Measurements from ENCODE around the gene OBP2A. TPM values are rescaled to one million over a fixed set of nuclear protein-coding genes. Genes with fewer than 3 reads are reported as not detected.
"Not testable (repeated sequence)": the region's sequence is repeated elsewhere in the genome, so short reads cannot be mapped to it uniquely, and the experiment has no call there.

Gene OBP2A
- total RNA-seq, 1 donor from 2014 or later: not detected

DNA sequence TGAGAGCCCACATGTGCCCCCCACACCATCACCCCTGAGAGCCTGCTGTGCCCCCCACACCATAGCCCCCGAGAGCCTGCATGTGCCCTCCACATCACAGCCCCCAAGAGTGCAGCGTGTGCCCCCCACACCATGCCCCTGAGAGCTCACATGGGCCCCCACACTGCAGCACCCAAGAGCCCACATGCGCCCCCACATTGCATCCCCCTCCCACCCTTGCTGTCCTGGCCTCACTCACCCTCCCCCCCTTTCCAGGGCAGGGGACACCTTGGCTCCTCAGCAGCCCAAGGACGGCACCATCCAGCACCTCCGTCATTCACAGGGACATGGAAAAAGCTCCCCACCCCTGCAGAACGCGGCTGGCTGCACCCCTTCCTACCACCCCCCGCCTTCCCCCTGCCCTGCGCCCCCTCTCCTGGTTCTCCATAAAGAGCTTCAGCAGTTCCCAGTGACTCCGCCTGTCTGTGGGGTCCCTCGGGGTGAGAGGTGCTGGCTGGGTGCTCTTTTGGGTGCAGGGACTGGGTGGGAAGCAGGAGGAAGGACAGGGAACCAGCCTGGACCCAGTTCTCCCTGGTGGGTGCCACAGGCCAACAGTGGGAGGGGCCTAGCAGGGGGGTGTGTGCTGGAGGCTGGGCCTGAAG, 19.7 kb upstream of the OBP2A start:
- no peak for DNase-seq (ENCODE audit: low read depth in 2 of 2)

DNA sequence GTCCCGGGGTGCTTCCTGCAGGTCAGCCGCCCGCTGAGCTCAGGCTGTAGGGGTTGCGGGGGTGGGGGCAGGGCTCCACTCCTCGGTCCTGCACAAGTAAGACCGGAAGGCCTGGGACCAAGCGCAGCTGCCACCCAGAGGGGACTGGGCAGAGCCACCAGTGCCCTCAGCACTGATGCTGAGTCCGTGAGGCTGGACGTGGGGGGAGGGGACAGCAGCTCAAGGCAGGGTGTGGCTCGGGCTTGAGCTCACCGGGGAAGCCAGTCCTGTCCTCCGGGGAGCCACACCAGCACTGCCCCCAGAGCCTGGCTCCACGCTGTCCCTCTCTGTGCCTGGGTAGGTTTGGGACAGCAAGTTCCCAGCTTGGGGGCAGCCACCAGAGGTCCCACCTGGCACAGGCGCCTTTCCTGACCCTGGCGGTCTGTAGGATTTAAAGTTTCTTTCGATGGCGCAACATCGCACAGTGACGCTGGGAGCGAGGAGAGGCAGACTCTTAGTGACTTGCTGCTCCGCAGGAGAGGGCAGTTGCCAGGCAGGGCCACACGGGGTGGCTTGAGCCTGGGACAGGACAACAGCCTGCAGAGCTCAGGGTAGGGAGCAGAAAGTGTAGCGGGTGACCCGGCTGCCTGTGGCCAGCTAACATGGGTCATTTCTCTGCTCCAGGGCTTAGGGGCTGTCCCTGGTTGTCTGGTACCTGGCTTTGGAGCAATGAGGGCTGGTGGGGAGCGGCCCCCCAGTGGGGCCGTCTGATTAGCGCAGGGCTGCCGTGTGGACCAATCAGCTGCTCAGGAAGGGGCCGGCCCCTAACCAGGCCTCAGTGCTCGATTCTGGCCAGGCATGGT, 19.0 kb upstream of the OBP2A start:
- DNase-seq (ENCODE audit: low read depth in 2 of 2): no peak

DNA sequence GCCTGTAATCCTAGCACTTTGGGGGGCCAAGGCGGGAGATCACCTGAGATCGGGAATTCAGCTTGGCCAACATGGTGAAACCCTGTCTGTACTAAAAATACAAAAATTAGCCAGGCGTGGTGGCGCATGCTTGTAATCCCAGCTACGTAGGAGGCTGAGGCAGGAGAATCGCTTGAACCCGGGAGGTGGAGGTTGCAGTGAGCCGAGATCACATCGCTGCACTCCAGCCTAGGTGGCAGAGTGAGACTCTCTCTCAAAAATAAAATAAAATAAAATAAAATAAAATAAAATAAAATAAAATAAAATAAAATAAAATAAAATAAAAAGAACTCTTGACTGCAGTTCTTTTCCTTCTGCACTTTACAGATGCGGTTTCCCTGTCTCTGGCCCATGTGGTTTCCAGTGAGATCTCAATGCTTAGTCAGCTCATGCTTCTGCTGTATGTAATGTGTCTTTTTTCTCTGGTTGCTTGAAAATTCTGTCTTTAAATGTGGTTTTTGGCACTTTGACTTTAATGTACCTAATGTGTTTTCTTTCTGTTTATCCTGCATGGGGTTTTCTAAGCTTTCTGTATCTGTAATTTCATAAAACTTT, 17.0 kb upstream of the OBP2A start:
- not testable (repeated sequence) for DNase-seq (ENCODE audit: low read depth in 2 of 2)

DNA sequence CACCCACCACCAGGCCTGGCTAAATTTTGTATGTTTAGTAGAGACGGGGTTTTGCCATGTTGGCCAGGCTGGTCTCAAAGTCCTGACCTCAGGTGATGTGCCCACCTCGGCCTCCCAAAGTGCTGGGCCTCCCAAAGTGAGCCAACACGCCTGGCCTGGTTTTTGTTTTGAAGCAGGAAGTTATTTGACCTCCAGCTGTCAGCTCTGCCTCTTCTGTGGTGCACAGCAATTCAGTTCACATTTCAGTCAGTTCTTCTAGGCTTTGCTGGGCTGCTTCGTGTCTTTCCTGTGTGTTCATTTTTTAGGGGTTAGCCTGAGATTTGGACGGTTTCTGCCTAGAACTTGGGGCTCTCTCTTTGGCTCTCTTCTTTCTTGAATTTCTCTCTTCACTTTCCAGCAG, 15.8 kb upstream of the OBP2A start:
- DNase-seq (ENCODE audit: low read depth in 2 of 2): no peak

DNA sequence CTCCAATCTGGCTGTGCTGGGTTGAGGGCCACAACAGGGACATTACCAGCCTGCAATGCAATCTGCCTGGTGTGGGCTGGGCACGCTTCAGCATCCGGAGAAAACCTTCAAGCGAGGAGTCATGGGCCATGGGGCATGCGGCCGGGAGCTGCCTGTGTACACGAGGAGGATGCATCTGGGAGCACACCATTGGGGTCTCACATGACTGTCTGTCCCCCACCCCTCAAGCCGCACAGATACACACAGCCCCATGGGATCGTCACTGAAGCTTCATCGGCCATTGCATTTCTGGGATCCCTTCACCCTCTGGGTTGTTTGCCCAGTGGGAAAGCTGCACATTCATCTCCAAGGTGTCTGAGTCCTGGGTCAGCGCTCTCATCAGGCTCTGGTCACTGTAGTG, 14.8 kb upstream of the OBP2A start:
- DNase-seq (ENCODE audit: low read depth in 2 of 2): no peak

DNA sequence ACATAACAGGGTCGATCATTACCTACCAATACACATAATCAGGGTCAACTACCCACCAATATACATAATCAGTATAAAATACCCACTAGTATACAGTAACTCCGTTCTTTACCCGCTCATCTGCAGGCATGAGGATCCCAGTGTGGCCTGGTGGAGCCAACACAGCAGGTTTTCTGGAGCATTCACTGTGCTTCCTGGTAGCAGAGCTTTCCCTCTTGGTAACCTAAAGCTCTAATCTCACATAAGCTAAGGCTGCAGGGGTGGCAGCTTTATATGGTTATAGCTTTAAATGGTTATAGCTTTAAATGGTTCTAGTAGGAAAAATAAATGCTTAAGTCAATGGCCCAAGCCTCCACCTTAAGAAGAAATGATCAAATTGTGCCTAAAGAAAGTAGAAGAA, 12.8 kb upstream of the OBP2A start:
- DNase-seq (ENCODE audit: low read depth in 2 of 2): no peak

DNA sequence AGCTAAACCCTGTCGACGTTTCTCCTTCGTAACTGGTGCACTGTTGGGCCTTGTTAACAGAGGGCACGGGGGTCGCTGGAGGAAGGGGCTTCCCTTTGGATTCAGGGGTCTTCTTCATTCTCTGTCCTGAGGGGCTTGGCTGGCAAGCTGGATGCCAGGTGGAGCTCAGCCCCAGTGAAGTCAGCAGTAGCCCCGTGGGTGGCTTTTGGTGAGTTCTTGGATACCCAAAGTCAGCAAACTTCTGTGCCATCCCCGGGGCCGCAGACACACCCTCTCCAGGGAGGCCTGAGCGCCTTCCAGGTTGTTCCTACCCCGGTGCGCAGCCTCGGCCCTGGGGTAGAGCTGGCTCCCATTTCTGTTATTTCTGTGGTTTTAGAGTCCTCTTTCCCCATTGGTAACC, 12.3 kb upstream of the OBP2A start:
- DNase-seq (ENCODE audit: low read depth in 2 of 2): no peak

DNA sequence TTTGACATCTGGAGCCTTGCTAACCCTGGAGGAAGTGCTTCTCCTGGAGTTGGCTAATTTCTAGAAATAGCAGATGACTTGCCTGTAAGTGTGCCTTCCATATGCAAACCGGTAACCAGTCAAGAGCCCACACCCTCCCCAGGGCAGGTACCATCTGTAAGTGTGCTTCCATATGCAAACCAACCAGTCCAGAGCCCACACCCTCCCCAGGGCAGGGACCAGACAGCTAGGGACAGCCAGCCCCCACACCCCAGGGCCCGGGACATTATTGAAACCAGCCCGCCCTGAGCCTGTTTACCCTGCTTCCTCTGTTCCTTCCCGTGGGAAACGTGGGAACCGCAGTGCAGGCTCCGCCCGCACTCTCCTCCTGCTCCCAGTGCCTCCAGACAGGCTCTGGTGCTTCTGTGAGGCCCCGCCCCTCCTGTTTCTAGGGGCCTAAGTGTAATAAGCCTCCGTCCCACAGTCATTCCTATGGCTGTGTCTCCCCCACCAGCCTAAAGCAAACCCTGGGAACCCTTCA, 11.7 kb upstream of the OBP2A start:
- not testable (repeated sequence) for DNase-seq (ENCODE audit: low read depth in 2 of 2)

DNA sequence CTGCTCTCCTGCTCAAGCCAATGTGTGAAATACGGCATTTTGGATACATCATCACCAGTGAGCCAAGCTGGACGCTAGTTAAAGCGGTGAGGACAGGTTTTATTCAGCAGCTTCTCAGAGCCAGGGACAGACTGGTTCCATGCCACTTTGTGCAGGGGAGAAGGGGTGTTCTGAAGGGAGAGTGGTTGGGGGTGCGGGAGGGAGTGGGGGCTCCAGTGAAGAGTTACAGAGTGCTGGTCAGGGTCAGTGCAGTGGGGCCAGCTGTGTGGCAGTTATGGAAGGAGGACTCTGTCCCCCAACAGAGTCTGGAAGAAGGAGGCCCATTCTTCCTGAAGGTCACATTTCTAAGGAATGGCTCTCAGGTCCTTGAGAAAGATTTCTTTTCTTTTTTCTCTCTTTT, 11.1 kb upstream of the OBP2A start:
- DNase-seq (ENCODE audit: low read depth in 2 of 2): not testable (repeated sequence)

DNA sequence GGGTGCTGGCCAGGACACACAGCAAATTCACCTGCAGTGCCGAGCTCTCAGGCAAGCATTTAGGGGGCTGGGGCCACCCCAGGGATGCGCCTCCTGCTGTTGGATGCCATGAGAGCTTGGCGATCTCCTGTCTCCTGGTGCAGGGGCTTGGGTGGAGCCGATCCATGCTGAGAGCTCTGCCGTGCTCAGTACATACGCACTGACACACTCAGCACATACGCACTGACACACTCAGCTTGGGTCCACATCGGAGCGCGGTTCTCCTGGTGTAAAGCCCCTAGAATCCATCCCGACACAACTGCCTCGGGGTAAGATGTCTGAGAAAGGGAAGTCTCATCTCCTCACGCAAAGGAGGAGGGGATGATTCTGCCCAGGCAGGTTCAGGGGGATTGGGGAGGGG, 10.3 kb upstream of the OBP2A start:
- DNase-seq (ENCODE audit: low read depth in 2 of 2): not testable (repeated sequence)

DNA sequence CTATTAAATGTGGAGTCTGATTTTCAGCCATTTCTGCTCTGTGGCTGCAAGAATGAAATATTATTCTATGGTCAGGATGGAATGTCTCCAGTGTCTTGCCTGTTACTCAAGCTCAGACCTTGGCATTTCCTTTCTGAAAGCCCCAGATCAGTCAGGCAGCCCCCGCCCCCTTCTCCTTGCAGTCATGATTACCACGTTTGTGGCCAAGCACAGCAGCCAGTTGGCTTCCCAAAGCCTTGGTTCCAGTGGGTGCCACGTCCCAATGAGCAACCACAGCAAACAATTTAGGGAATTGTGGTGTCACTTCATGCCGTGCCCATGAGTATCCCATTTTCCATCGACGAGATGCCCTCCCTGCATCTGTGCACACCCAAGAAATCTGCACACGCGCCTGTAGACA, 9.7 kb upstream of the OBP2A start:
- no peak for DNase-seq (ENCODE audit: low read depth in 2 of 2)

DNA sequence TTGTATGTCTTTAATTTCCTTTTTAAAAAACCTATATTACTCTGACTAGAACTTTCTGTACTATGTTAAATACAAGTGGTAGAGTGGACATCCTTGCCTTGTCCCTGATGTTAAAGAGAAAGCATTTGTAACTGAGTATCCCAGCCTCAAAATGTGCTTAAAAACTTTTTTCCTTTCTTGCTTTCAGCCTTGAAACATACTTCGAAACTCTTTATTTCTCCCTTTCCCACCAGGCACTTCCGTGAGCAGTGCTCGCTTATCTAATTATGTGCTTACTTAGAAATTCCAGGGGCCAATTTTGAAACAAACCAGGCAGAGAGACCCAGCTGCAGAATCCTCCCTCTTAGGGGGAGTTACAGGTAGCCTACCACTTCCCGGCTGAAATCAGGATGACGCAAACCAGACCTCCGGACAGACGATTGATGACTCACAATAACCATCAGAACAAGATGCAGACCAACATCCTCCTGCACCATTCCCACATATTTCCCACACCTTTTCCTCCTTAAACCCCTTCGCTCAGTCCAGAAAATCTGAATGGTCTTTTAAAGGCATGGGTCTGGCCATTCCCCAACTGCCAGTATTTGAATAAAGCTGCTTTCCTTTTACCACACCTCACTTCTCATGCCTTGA, 2.5 kb upstream of the OBP2A start:
- peak in 1 of 2 donors; percentile 15 for DNase-seq (ENCODE audit: low read depth in 2 of 2)

DNA sequence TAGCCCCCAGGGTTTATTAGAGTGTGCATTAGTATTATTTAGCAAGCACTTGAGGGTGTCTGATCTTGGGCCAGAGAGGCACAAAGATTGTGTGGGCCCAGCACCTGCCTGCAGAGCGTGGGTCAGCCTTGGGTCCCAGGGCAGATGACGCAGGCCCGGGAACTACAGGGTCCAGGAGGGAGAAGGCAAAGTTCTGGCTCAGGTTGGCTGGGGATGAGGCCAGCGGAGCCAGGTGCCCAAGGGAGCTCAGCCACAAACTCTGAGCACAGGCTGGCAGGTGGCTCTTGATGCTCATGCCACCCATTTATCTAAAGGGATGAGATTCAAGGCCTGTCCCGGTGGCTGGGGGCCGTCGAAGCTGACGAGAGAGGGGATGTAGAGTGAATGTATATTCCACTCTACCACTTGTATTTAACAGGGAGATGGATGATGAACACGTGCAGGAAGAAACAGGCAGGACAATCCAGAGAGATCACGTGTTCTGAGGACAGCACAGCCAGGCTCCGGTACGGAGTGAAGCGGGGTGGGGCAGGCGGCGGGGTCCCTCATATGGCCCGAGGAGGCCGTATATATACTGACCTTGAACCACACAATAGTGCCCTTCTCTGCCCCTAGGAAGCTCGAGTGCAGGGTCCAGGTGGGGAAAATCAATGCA, 818 bp upstream of the OBP2A start:
- no peak for DNase-seq (ENCODE audit: low read depth in 2 of 2)

DNA sequence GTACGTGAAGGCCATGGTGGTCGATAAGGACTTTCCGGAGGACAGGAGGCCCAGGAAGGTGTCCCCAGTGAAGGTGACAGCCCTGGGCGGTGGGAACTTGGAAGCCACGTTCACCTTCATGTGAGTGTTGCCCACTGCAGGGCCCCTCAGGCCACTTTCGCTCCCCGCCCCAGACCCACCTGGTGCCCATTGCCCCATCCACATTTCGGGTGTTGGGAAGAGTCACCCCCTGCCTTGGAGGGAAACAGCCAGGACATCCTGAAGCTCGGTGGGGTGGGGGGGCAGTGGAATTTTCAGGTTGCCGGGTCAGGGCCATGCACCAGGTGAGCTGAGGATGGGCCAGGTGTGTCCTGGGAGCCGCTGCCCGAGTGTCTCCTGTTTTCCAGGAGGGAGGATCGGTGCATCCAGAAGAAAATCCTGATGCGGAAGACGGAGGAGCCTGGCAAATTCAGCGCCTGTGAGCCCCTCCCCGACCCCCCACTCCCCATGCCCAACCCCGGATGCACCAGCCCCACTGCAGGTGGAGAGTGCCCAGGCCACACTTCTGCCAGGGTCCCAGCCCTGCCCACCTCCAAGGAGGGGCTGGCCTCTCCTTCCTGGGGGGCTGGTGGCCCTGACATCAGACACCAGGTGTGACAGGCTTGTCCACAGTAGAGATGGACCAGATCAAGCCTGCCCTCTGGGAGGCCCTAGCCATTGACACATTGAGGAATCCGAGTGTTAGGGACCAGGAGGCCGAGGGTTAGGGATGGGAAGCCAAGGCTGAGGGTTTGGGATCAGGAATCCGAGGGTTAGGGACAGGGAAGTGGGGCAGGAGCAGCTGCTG, 1.1 kb downstream of the OBP2A start:
- DNase-seq (ENCODE audit: low read depth in 2 of 2): not testable (repeated sequence)

DNA sequence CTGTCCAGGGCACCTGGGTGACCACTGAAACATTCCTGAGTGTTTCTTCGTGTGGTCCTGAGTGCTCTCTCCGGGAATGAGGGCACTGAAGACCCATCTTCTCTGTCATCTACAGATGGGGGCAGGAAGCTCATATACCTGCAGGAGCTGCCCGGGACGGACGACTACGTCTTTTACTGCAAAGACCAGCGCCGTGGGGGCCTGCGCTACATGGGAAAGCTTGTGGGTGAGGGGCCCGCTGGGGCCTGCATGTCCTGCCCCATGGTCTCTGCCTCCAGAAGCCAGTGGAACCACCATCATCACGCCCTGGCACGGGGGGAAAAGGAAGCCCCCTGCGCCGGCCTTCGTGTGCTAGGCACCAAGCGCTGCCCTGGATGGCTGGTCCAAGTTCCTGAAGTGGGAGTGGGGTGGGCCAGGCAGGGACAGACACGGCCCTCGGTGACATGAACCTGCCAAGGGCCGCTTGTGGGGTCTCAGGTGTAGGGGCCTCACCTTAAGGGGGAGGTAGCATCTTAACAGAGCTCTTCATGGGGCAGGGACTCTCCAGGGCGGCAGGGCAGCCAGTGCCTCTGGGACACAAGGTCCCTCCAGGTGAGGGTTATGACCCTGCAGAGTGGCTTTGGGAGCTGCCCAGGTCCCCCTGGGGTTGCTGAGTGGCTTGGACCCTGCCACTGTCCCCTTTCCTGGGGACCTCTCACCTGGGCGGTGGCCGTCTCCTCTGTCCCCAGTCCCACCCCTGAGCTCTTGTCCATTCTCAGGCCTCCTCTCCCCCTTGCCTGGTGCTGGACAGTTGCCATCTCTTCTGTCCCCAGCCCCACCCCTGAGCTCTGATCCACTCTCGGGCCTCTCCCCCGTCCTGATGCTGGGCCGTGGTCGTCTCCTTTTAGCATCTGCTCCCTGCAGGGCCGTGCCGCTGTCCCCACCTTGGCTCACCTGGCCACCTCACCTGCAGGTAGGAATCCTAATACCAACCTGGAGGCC, 2.1 kb downstream of the OBP2A start:
- DNase-seq (ENCODE audit: low read depth in 2 of 2): no peak

DNA sequence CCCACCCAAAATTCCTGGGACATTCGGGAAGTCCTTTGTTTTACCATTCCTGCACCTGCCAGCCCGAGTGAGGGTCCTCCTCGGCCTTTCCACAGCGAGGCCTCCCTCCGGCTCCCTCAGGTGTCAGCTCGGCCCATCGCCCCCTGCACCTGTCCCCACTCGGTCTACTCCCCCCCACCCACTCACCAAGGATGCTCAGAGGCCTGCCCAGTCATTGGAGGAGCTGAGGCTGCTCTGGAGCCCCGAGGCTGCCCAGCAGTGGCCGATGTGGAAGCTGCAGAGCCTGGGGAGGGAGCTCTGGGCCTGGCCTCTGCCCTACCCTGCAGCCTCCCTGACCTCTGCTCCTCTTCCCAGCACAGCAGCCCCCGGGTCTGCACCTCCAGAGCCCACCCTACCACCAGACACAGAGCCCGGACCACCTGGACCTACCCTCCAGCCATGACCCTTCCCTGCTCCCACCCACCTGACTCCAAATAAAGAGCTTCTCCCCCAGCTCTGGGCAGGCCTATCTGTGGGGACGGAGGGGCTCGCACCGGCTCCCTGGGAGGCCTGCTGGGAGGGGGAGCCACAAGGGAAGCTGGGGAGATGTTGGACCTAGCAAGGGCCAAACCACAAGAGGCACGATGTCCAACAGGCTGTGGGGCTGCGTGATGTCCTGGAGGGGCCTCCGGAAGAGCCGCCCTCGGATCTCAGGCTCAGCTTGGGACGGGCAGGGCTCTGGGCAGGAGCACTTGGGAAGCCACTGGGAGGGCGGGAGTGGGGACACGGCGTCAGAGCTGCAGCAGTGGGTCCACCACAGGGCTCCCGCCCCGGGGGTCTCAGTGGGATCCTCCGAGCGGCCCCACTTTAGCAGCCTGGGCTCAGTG, 3.8 kb downstream of the OBP2A start:
- not testable (repeated sequence) for DNase-seq (ENCODE audit: low read depth in 2 of 2)

DNA sequence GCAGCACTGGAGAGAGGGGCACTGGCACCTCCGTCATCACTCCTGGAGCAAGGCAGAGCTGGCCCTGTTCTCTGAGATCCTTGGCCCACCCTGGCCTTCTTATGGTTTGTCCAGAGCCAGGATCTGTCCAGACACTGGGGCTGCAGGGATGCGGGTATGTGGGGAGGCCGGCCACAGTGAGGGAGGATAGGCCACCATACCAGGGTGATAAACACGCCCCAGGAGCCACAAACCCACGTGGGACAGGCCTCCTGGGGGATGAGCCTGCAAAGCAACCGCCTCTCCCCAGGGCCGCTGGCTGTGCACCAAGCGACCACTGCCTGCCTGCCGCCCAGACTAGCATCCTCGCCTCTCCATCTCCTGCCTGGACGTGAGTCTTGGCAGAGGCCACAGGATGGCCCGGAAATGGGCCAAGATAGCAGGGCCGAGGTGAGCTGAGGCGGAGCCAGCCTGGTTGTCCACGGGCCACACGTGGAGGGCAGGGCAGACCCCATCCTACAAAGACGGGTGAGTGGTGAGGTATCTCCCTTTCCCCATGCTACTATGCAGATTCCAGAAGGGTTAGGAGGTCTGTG, 4.5 kb downstream of the OBP2A start:
- DNase-seq (ENCODE audit: low read depth in 2 of 2): no peak

DNA sequence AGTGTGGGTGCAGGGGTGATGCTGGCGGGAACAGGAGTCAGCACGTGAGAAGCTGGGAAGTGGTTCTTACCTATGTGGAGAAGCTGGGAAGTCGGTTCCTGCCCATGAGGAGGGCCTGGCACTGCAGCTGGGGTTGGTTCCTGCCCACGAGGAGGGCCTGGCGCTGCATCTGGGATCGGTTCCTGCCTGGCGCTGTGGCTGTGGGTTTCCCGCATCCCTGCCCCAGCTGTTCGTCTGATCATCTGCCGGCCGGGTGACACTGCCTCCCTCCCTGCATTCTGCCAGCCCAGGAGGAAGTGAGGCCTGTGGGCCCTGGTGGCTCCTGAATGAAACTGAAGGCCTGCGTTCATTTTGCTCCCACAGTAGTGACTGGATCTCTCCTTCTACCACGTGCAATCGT, 5.1 kb downstream of the OBP2A start:
- no peak for DNase-seq (ENCODE audit: low read depth in 2 of 2)
